ENCODE data around the gene SPATA46.

GRCh38 chr1:162372159-162373071 is 4.2 kb downstream of the SPATA46 start:
- no peak for TF ChIP-seq HDGF (IDR thresholded peaks at IDR 0.05; ENCODE audit: borderline replicate concordance)
- no peak for TF ChIP-seq BHLHE40 (IDR thresholded peaks at IDR 0.05; ENCODE audit: borderline replicate concordance)
- TF ChIP-seq FOXA1 (IDR thresholded peaks at IDR 0.05), result no peak
- no peak for TF ChIP-seq ELF4 (IDR thresholded peaks at IDR 0.05)
- TF ChIP-seq SUZ12 (IDR thresholded peaks at IDR 0.05), result no peak
- TF ChIP-seq FOXM1 (IDR thresholded peaks at IDR 0.05; ENCODE audit: borderline replicate concordance), result no peak
- TF ChIP-seq SP1 (IDR thresholded peaks at IDR 0.05), result no peak
- TF ChIP-seq, protein P1, sequence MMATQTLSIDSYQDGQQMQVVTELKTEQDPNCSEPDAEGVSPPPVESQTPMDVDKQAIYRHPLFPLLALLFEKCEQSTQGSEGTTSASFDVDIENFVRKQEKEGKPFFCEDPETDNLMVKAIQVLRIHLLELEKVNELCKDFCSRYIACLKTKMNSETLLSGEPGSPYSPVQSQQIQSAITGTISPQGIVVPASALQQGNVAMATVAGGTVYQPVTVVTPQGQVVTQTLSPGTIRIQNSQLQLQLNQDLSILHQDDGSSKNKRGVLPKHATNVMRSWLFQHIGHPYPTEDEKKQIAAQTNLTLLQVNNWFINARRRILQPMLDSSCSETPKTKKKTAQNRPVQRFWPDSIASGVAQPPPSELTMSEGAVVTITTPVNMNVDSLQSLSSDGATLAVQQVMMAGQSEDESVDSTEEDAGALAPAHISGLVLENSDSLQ (IDR thresholded peaks at IDR 0.05), result no peak
